ENCODE data around the gene UGT1A4. TPM values are rescaled to one million over a fixed set of nuclear protein-coding genes. Genes with fewer than 3 reads are reported as not detected.

UGT1A4 gene
- total RNA-seq, 1 experiment from 2014 or later: 0.12 TPM

GRCh38 chr2:233680361-233681045 lies 38.0 kb upstream of the UGT1A4 start:
- Histone ChIP-seq H3K4me1 (ENCODE audit: control insufficient read depth in 1 of 2, insufficient read depth in 2 of 2, low read length in 2 of 2) (no peaks in the 10 kb centered on the region), H3K4me2 (ENCODE audit: low read length) (no peak overlapping the region), H3K79me2 (ENCODE audit: insufficient read depth, low read length) (no peaks in the 10 kb centered on the region), H4K20me1 (ENCODE audit: insufficient read depth) (no peaks in the 10 kb centered on the region), H3K27me3 (ENCODE audit: insufficient read depth, low read length) (peaks cover 18% of the 10 kb centered on the region; the same call in 1 of the 2 replicates), H3K4me3 (replicated peaks in 1 of 2; ENCODE audit: low read depth in 1 of 2, low read length in 2 of 2) (no peak overlapping the region), H3K9me3 (ENCODE audit: control insufficient read depth in 1 of 2, insufficient read depth in 1 of 2, low read depth in 1 of 2, low read length in 2 of 2) (no peaks in the 10 kb centered on the region), H3K9me2 (ENCODE audit: insufficient read depth) (no peaks in the 10 kb centered on the region), H3K9ac (ENCODE audit: low read length) (no peak overlapping the region), H2AFZ (ENCODE audit: low read depth, low read length, poor library complexity, severe bottlenecking) (no peak overlapping the region), H3K36me3 (ENCODE audit: control insufficient read depth in 1 of 2, insufficient read depth in 2 of 2, low read length in 2 of 2) (no peaks in the 10 kb centered on the region), H3K27ac (ENCODE audit: low read depth, low read length) (no peak overlapping the region)
- no TSS peak for BruUV-seq (replicated peaks)
- ChIA-PET CTCF (no interaction called here), RAD21 (ENCODE audit: low non-redundant PET in 1 of 2, low total read pairs in 2 of 2, uncharacterized antibody in 2 of 2, unreplicated experiment in 2 of 2) (no interaction called here), POLR2A (no interaction called here)
- DNase-seq (ENCODE audit: low read depth, low spot score) (no peak), ATAC-seq (no peak)
- intact Hi-C loops (cut with micrococcal nuclease): no loop called here
- no peak for TF ChIP-seq SRF (IDR thresholded peaks at IDR 0.05; ENCODE audit: low read depth)
- TF ChIP-seq CEBPB (IDR thresholded peaks at IDR 0.05; ENCODE audit: low read depth): no peak
- TF ChIP-seq, protein P1, sequence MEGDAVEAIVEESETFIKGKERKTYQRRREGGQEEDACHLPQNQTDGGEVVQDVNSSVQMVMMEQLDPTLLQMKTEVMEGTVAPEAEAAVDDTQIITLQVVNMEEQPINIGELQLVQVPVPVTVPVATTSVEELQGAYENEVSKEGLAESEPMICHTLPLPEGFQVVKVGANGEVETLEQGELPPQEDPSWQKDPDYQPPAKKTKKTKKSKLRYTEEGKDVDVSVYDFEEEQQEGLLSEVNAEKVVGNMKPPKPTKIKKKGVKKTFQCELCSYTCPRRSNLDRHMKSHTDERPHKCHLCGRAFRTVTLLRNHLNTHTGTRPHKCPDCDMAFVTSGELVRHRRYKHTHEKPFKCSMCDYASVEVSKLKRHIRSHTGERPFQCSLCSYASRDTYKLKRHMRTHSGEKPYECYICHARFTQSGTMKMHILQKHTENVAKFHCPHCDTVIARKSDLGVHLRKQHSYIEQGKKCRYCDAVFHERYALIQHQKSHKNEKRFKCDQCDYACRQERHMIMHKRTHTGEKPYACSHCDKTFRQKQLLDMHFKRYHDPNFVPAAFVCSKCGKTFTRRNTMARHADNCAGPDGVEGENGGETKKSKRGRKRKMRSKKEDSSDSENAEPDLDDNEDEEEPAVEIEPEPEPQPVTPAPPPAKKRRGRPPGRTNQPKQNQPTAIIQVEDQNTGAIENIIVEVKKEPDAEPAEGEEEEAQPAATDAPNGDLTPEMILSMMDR (IDR thresholded peaks at IDR 0.05 in 2 of 3, conservative IDR thresholded peaks at IDR 0.05 in 1 of 3; ENCODE audit: borderline replicate concordance in 1 of 3, insufficient read depth in 1 of 3, low read depth in 2 of 3, low read length in 2 of 3): no peak
- TF ChIP-seq CBX3 (IDR thresholded peaks at IDR 0.05; ENCODE audit: low read depth): no peak
- TF ChIP-seq JUND (IDR thresholded peaks at IDR 0.05): no peak
- no peak for TF ChIP-seq SIN3A (IDR thresholded peaks at IDR 0.05; ENCODE audit: low read depth)

- H3K4me1 ChIP-seq (ENCODE audit: control insufficient read depth in 1 of 2, insufficient read depth in 2 of 2, low read length in 2 of 2): no peaks in the 10 kb centered on the region
- no peaks in the 10 kb centered on the region for H3K9me3 ChIP-seq (ENCODE audit: control insufficient read depth in 1 of 2, insufficient read depth in 1 of 2, low read depth in 1 of 2, low read length in 2 of 2)
- H3K4me3 ChIP-seq (replicated peaks in 1 of 2; ENCODE audit: low read depth in 1 of 2, low read length in 2 of 2): no peak within 1 kb of the TSS
- no peak for DNase-seq (ENCODE audit: low read depth, low spot score)
- no TSS peak for BruUV-seq (replicated peaks)
- intact Hi-C loops (cut with micrococcal nuclease): no loop called here
- no peaks in the 10 kb centered on the region for H3K9me2 ChIP-seq (ENCODE audit: insufficient read depth)
- TF ChIP-seq ELF1 (IDR thresholded peaks at IDR 0.05; ENCODE audit: borderline replicate concordance, low read depth): no peak
- TF ChIP-seq JUND (IDR thresholded peaks at IDR 0.05): no peak
- TF ChIP-seq ATF3 (IDR thresholded peaks at IDR 0.05): no peak
- TF ChIP-seq ZBTB33 (IDR thresholded peaks at IDR 0.05; ENCODE audit: extremely low read depth, insufficient replicate concordance, low read length): no peak
- TF ChIP-seq SRF (IDR thresholded peaks at IDR 0.05; ENCODE audit: low read depth): no peak
- no peak for TF ChIP-seq RAD21 (IDR thresholded peaks at IDR 0.05; ENCODE audit: low read depth)
- H3K36me3 ChIP-seq (ENCODE audit: control insufficient read depth in 1 of 2, insufficient read depth in 2 of 2, low read length in 2 of 2): no peaks in the 10 kb centered on the region
- no peak within 1 kb of the TSS for H3K4me2 ChIP-seq (ENCODE audit: low read length)
- no peaks in the 10 kb centered on the region for H4K20me1 ChIP-seq (ENCODE audit: insufficient read depth)
- POLR2A ChIA-PET: no interaction called here
- CTCF ChIA-PET: no interaction called here
- no peak within 1 kb of the TSS for H2AFZ ChIP-seq (ENCODE audit: low read depth, low read length, poor library complexity, severe bottlenecking)
- no peak within 1 kb of the TSS for H3K27ac ChIP-seq (ENCODE audit: low read depth, low read length)
- no peaks in the 10 kb centered on the region for H3K79me2 ChIP-seq (ENCODE audit: insufficient read depth, low read length)
- no peak within 1 kb of the TSS for H3K9ac ChIP-seq (ENCODE audit: low read length)
- RAD21 ChIA-PET (ENCODE audit: low non-redundant PET in 1 of 2, low total read pairs in 2 of 2, uncharacterized antibody in 2 of 2, unreplicated experiment in 2 of 2): no interaction called here
- no peak for ATAC-seq
- peaks cover 18% of the 10 kb centered on the region; the same call in 1 of the 2 replicates for H3K27me3 ChIP-seq (ENCODE audit: insufficient read depth, low read length)
Measured at GRCh38 chr2:233681521-233682099, 36.9 kb upstream of the UGT1A4 start, which contains the start of gene UGT1A7. Gene UGT1A7 (plus strand): TSS chr2:233681901. CDS start chr2:233681938, 37 bp downstream.

Measured in HCT116 (cell line).